Pancreas (tissue), 10 donors: ENCODE results near the gene DLL3. TPM values are rescaled to one million over a fixed set of nuclear protein-coding genes. Genes with fewer than 3 reads are reported as not detected.

Source experiments
- ATAC-seq, 4 donors: fragments of 200-7000 bp; cut with Tn5 transposase; one replicate each; pipeline versions ENCODE4 v1.8.0 to v1.9.1; 2020; ENCODE audit warnings: mild to moderate bottlenecking in 4 of 4, moderate library complexity in 4 of 4
- DNase-seq, 6 donors: peaks; one replicate each; pipeline ENCODE4 v3.0.0-alpha.2; 2020
- FAIRE-seq: peaks from 2 replicates; lab custom pipeline; 2012; peaks lifted over from hg19 to GRCh38; lab: Jason Lieb, UNC
- H3K27ac ChIP-seq, 4 donors: fragments of 200-600 bp; sonication (generic); 1 replicate in 3 of 4; 2 replicates in 1 of 4; pipeline versions ENCODE4 v1.5.0 to v1.8.0; 2020
- H3K27me3 ChIP-seq, 4 donors: fragments of 200-600 bp; one replicate each; pipeline ENCODE4 v1.8.0; 2021
- H3K36me3 ChIP-seq, 3 donors: fragments of 200-600 bp; sonication (generic) in 1 of 3; one replicate each; pipeline versions ENCODE4 v1.5.0 to v1.8.0; 2020 to 2021
- H3K4me1 ChIP-seq, 3 donors: fragments of 200-600 bp; one replicate each; pipeline ENCODE4 v1.8.0; 2021
- H3K4me3 ChIP-seq, 4 donors: fragments of 200-600 bp; sonication (generic) in 2 of 4; one replicate each; pipeline versions ENCODE4 v1.5.0 to v1.8.0; 2020 to 2021
- H3K9me3 ChIP-seq, 4 donors: fragments of 200-600 bp; one replicate each; pipeline ENCODE4 v1.8.0; 2021
- WGBS, 2 donors: extraction: QIAGEN DNeasy Blood & Tissue Kit; methylation state at CpG; one replicate each; pipeline ENCODE4 v1.1.7; 2013; 5-methylcytosine and 5-hydroxymethylcytosine counted together
- intact Hi-C, 3 donors: fragments of 100-400 bp; cut with DNase I; formaldehyde crosslinking; loops; one replicate each; pipeline versions ENCODE4 v1.11.1 to v1.14.2; 2022
- polyA plus RNA-seq, 2 donors: library from polyadenylated mRNA; stranded (reverse); fragments of 200-250 nt; gene quantifications; one replicate each; pipeline ENCODE4 v1.2.3, GENCODE V29; 2013
- total RNA-seq, 6 donors: library from RNA; stranded (reverse); fragmentation: NEBNext Ultra II Directional in 4 of 6; extraction: Animal tissue kit (Norgen Biotek cat#: 25700) in 4 of 6; gene quantifications; one replicate each; pipeline versions ENCODE4 v1.2.1 to v1.2.4, GENCODE V29; 2021 to 2023
- TF ChIP-seq, protein P1 (sequence below), 4 donors: fragments of 200-600 bp; sonication (generic) in 3 of 4; IDR thresholded peaks; one replicate each; pipeline versions ENCODE4 v1.5.0 to v1.8.0; 2021; ENCODE audit warnings: antibody characterized with exemption in 4 of 4
- donor health status: healthy with polysubstance abuse.
- donor health status: DM: no; HTN: no; CAD: no; lungs with moderate emphysema.
- donor health status: DM: no; HTN: no; CAD: no.
- donor health status: control.
- donor health status: control.
- donor health status: Bipolar disorder and iron deficiency.
- donor health status: DM: yes; HTN: yes; CAD: no.
- donor health status: DM: no; HTN: no; CAD: no.
- donor health status: DM: no; HTN: no; CAD: no.
- donor health status: DM: yes; HTN: yes; CAD: no.

DLL3 gene
- total and polyA plus RNA-seq, 8 donors = 0.13 to 0.14 TPM; not detected in 6

GRCh38 chr19:39517432-39517831 lies 18.7 kb downstream of the DLL3 start:
- Histone ChIP-seq H3K27me3 (peaks cover 0 to 27% (median 2%) of the 10 kb centered on the region in 4 donors), H3K9me3 (no peaks in the 10 kb centered on the region), H3K27ac (no peak overlapping the region), H3K36me3 (no peaks in the 10 kb centered on the region), H3K4me3 (no peak overlapping the region), H3K4me1 (no peaks in the 10 kb centered on the region)
- DNase-seq (no peak), ATAC-seq (no peak), FAIRE-seq (no peak)
- TF ChIP-seq, protein P1, sequence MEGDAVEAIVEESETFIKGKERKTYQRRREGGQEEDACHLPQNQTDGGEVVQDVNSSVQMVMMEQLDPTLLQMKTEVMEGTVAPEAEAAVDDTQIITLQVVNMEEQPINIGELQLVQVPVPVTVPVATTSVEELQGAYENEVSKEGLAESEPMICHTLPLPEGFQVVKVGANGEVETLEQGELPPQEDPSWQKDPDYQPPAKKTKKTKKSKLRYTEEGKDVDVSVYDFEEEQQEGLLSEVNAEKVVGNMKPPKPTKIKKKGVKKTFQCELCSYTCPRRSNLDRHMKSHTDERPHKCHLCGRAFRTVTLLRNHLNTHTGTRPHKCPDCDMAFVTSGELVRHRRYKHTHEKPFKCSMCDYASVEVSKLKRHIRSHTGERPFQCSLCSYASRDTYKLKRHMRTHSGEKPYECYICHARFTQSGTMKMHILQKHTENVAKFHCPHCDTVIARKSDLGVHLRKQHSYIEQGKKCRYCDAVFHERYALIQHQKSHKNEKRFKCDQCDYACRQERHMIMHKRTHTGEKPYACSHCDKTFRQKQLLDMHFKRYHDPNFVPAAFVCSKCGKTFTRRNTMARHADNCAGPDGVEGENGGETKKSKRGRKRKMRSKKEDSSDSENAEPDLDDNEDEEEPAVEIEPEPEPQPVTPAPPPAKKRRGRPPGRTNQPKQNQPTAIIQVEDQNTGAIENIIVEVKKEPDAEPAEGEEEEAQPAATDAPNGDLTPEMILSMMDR (IDR thresholded peaks at IDR 0.05) = no peak
- intact Hi-C loops = no loop called here
- 68 to 73% methylated on average over 3 of the region's 3 CpGs for WGBS, 2 donors

- DNase-seq = no peak
- FAIRE-seq = no peak
- WGBS, 2 donors = 59 to 60% methylated on average over 5 of the region's 5 CpGs
- intact Hi-C loops = no loop called here
- Histone ChIP-seq H3K4me1 (no peaks in the 10 kb centered on the region), H3K27ac (no peak overlapping the region), H3K36me3 (no peaks in the 10 kb centered on the region), H3K4me3 (no peak overlapping the region), H3K9me3 (no peaks in the 10 kb centered on the region), H3K27me3 (peaks cover 0 to 27% (median 2%) of the 10 kb centered on the region in 4 donors)
- TF ChIP-seq, protein P1 (IDR thresholded peaks at IDR 0.05) = no peak
- ATAC-seq = no peak
Observed at GRCh38 chr19:39518458-39518857, 19.7 kb downstream of the DLL3 start.

GRCh38 chr19:39518975-39519374 lies 20.2 kb downstream of the DLL3 start:
- peaks cover 0 to 24% (median 2%) of the 10 kb centered on the region in 4 donors for H3K27me3 ChIP-seq
- H3K27ac ChIP-seq = no peak overlapping the region
- H3K36me3 ChIP-seq = no peaks in the 10 kb centered on the region
- intact Hi-C loops = no loop called here
- DNase-seq (no peak), FAIRE-seq (no peak), ATAC-seq (no peak)
- no peak overlapping the region for H3K4me3 ChIP-seq
- WGBS, 2 donors = 45 to 46% methylated on average over 9 of the region's 9 CpGs
- TF ChIP-seq, protein P1 (IDR thresholded peaks at IDR 0.05) = no peak
- no peaks in the 10 kb centered on the region for H3K9me3 ChIP-seq
- H3K4me1 ChIP-seq = no peaks in the 10 kb centered on the region

DNA sequence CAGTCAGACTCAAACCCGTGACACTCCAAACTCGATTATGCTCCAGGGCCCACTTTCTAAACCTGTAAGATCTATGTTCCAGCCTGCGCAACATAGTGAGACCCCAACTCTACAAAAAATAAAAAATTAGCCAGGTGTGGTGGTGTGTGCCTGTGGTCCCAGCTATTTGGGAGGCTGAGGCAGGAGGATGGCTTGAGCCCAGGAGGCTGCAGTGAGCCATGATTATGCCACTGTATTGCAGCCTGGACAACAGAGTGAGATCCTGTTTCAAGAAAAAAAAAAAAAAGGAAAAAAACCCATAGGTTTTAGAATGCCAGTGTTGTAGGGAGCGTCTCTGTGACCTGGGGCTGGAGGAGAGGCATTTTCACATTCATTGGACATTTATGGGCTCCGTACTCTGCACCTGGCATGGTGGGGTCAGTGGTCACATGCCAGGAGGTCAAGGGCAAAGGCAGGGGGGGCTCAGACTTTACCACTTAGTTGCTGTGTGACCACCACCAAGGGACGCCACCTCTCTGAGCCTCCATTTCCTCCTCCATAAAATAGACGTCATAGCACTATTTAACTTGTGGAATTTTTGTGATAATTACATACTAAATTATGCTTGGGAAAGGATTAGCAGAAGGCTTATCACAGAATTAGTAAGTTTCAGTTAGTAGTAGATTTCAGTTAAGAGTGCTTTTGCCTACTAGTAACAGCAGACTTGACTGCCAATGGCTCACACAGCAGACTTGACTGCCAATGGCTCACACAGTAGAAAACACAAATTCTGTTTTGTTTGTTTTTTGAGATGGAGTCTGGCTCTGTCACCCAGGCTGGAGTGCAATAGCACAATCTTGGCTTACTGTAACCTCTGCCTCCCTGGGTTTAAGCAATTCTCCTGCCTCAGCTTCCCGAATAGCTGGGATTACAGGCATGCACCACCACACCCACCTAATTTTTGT lies 22.1 kb downstream of the DLL3 start:
- Histone ChIP-seq H3K9me3 (no peaks in the 10 kb centered on the region), H3K4me1 (no peaks in the 10 kb centered on the region), H3K4me3 (no peak overlapping the region), H3K36me3 (no peaks in the 10 kb centered on the region), H3K27ac (no peak overlapping the region), H3K27me3 (peaks cover 0 to 6% (median 0%) of the 10 kb centered on the region in 4 donors)
- DNase-seq (no peak), ATAC-seq (no peak), FAIRE-seq (no peak)
- intact Hi-C loops = no loop called here
- TF ChIP-seq, protein P1 (IDR thresholded peaks at IDR 0.05) = no peak
- 69 to 82% methylated on average over 8 of the region's 8 CpGs for WGBS, 2 donors

GRCh38 chr19:39524495-39524894 lies 25.7 kb downstream of the DLL3 start:
- no peaks in the 10 kb centered on the region for H3K36me3 ChIP-seq
- intact Hi-C loops = no loop called here
- TF ChIP-seq, protein P1 (IDR thresholded peaks at IDR 0.05) = no peak
- H3K4me3 ChIP-seq = no peak overlapping the region
- WGBS, 2 donors = 86 to 92% methylated on average over 8 of the region's 8 CpGs
- no peak overlapping the region for H3K27ac ChIP-seq
- FAIRE-seq (no peak), DNase-seq (no peak), ATAC-seq (no peak)
- no peaks in the 10 kb centered on the region for H3K9me3 ChIP-seq
- H3K4me1 ChIP-seq = no peaks in the 10 kb centered on the region
- no peaks in the 10 kb centered on the region for H3K27me3 ChIP-seq
